Stimulated activated CD4-positive, alpha-beta T cell treated with anti-CD3 and anti-CD28 coated beads, TNF-alpha, amount 100 ng/mL, for 4 hours (primary cell): ENCODE results near the gene CLEC2B.
"Not testable (repeated sequence)": the region's sequence is repeated elsewhere in the genome, so short reads cannot be mapped to it uniquely, and the experiment has no call there.

ENCODE experiments used
- DNase-seq, 3 experiments: peaks; one replicate each; pipeline ENCODE4 v3.0.0-alpha.2; 2020; ENCODE audit warnings: low read depth in 3 of 3

The CLEC2B gene

GRCh38 chr12:9869307-9870161 is at the start of gene CLEC2B:
Gene CLEC2B, minus strand, starts transcription at chr12:9869354.
- no peak for DNase-seq

GRCh38 chr12:9911708-9912107 is 42.6 kb upstream of the CLEC2B start:
- no peak for DNase-seq

- no peak for DNase-seq
Measured at GRCh38 chr12:9910716-9911421, 41.7 kb upstream of the CLEC2B start.

GRCh38 chr12:9909724-9910123 is 40.6 kb upstream of the CLEC2B start:
- no peak for DNase-seq

- no peak for DNase-seq
Measured at GRCh38 chr12:9908350-9908749, 39.2 kb upstream of the CLEC2B start.

- DNase-seq = no peak
Measured at GRCh38 chr12:9907769-9908168, 38.6 kb upstream of the CLEC2B start.

GRCh38 chr12:9906873-9907272 is 37.7 kb upstream of the CLEC2B start:
- peak in 1 of 3 experiments; percentile 20 for DNase-seq

- no peak for DNase-seq
Measured at GRCh38 chr12:9902539-9903228, 33.5 kb upstream of the CLEC2B start.

GRCh38 chr12:9900930-9901329 is 31.8 kb upstream of the CLEC2B start:
- no peak for DNase-seq

- no peak for DNase-seq
Measured at GRCh38 chr12:9899209-9899608, 30.1 kb upstream of the CLEC2B start.

- DNase-seq = no peak
Measured at GRCh38 chr12:9897535-9897934, 28.4 kb upstream of the CLEC2B start.

GRCh38 chr12:9895215-9895971 is 26.2 kb upstream of the CLEC2B start:
- no peak for DNase-seq

GRCh38 chr12:9888665-9889273 is 19.6 kb upstream of the CLEC2B start:
- no peak for DNase-seq

GRCh38 chr12:9883175-9883574 is 14.0 kb upstream of the CLEC2B start:
- no peak for DNase-seq

- DNase-seq = no peak
Measured at GRCh38 chr12:9881988-9882387, 12.8 kb upstream of the CLEC2B start.

- no peak for DNase-seq
Measured at GRCh38 chr12:9881246-9881645, 12.1 kb upstream of the CLEC2B start, which contains the start of gene KLRF2. Gene KLRF2, plus strand, starts transcription at chr12:9881489. Its CDS starts 107 bp downstream, at chr12:9881596.

GRCh38 chr12:9880532-9881078 is 11.5 kb upstream of the CLEC2B start:
- no peak for DNase-seq

- DNase-seq = not testable (repeated sequence)
Measured at GRCh38 chr12:9876120-9876519, 7.0 kb upstream of the CLEC2B start.

- DNase-seq = no peak
Measured at GRCh38 chr12:9872742-9873141, 3.6 kb upstream of the CLEC2B start.

- DNase-seq = no peak
Measured at GRCh38 chr12:9872162-9872561, 3.0 kb upstream of the CLEC2B start.
